ENCODE results near the gene DNAJC25.
"Not testable (repeated sequence)": the region's sequence is repeated elsewhere in the genome, so short reads cannot be mapped to it uniquely, and the experiment has no call there.

Gene DNAJC25

DNA sequence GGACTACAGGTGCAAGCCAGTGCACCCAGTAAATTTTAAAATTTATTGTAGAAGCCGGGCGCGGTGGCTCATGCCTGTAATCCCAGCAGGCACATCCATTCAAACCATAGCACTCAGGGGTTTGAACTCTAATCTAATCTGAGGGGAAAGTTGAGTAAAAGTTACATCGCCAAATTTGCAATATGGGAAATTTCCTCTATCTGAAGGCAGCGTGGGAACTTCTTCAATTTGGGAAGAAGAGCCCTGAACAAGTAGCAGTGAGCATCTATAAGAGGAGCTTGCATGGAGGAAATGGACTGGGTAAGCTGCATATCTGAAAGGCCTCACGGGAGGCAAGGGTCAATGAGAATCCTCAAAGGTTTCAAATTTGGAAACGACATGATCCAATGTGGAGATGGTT, 2.7 kb upstream of the DNAJC25 start:
- DNase-seq: no peak

GRCh38 chr9:111630182-111630963, 761 bp upstream of the DNAJC25 start:
- DNase-seq: no peak

GRCh38 chr9:111630964-111631213, 245 bp upstream of the DNAJC25 start:
- no peak for DNase-seq

DNA sequence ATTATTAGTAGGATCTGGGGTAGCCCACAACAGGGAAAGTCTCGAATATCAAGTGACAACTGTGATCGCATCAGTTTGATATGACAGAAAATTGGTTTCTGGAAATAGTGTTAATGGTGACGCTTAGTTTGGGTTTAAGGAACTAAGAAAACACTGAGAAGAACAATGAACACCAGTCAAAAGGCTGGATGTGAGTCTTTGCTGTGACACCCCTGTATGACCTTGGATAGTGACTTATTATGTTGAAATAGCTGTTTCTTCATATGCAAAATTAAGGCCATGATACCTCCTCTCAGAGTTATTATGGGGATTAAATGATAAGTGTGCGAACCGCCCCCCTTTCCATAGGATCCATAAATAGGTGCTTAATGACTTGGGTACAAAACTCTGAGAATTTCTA, 926 bp downstream of the DNAJC25 start:
- no peak for DNase-seq

DNA sequence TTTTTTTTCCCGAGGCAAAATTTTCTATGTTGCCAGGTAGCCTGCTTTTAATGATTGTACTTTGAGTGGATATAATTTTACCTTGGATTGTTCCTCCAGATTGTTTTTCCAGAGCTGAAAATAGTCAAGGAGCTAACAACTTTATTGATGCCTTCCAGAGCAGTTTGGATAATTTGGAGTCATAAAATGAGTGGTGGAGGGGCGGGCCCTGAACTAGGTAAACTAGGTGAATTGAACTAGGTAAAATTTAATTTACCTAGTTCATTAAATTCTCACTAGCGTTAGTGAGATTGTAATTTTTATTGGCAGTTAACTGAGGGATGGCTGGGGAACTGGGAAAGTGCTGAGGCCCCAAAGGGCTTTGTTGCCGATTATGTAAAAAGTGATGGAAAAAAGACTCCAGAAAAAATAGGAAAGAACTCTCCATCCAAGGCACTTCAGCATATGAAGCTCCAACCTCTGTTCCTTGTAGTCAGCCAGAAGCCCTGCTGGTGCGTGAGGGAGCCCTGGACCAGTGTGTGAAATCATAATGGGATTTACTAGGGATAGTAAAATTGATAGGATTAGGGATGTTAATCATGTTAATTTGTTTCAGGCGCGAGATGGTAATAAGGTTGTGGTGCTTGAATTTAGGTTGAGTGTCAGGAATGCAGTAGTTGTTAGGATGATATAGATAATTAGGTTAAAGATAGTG, 1.7 kb downstream of the DNAJC25 start:
- no peak for DNase-seq

DNA sequence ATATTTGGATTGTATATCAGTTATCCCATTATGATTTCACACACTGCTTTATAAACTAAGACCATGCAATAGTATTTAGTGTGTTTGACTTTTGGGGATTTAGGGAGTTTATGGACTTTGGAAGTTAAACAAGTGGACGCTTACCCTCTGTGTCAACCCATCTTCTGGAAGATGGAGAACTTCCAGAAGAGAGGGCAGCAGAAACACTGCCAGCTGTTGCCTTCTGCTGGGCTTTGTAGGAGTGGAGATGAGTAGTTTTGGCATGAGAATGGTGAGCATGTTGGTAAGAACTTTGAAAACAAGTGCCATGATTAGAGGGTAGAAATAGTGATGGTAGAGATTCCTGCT, 2.2 kb downstream of the DNAJC25 start:
- no peak for DNase-seq

- no peak for DNase-seq
Measured at GRCh38 chr9:111634860-111635259, 3.7 kb downstream of the DNAJC25 start.

DNA sequence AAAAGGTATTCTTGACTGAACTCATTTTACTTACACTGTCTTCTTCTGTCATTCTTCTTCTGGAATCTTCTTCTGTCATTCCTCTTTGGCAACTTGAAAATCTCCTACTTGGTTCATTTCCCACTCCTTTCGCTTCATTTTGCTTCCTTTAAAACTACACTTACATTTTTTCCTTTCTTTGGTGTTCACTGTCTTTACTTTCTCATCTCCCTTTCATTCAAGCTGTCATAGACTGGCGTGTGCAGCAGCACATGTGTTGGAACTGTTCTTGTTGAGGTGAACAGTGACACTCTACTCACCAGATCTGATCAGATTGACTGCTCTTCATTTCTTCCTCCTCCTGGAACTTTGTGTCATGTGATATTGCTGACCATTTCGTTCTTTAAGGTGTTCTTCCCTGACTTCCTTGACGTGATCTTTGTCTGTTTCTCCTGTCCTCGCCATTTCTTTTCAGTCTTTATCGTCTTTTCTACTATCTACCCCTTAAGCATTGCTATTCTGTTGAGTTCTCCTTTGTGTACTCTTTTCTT, 6.4 kb downstream of the DNAJC25 start:
- DNase-seq: no peak

GRCh38 chr9:111644195-111644772, 13.2 kb downstream of the DNAJC25 start:
- DNase-seq: no peak

DNA sequence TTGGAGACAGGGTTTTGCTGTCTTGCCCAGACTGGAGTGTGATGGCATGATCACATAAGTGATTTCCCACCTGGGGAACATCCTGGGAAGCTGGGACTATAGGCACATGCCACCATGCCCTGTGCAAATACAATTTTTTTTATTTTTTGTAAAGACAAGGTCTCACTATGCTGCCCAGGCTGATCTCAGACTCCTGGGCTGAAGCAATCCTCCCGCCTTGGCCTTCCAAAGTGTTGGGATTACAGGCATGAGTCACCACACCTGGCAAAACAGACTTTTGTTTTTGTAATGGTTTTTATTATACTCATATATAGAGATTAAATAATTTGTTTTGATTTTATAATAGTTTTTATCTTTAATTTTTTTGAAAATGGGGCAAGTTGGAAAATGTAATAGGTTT, 14.7 kb downstream of the DNAJC25 start:
- DNase-seq: no peak

GRCh38 chr9:111646417-111646816, 15.3 kb downstream of the DNAJC25 start:
- no peak for DNase-seq

- no peak for DNase-seq
Measured at GRCh38 chr9:111648066-111648465, 16.9 kb downstream of the DNAJC25 start.

- DNase-seq: no peak
Measured at GRCh38 chr9:111649016-111649415, 17.9 kb downstream of the DNAJC25 start.

DNA sequence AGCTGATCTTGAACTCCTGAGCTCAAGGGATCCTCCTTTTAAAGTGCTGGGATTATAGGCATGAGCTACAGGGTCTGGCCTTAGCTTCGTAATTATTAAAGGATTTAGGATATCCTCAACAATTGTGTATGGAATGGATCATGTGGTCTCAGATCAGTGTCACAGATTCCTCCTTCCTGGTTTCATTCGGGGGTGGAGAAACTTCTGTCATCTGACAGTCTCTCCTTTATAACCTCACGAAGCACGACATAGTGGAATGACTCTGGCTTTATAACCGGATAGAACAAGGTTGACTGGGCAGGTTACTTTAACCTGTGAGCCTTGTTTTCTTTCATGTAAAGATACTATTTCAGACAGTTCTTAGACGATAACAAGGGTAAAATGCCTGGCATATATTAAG, 25.9 kb downstream of the DNAJC25 start:
- DNase-seq: no peak

DNA sequence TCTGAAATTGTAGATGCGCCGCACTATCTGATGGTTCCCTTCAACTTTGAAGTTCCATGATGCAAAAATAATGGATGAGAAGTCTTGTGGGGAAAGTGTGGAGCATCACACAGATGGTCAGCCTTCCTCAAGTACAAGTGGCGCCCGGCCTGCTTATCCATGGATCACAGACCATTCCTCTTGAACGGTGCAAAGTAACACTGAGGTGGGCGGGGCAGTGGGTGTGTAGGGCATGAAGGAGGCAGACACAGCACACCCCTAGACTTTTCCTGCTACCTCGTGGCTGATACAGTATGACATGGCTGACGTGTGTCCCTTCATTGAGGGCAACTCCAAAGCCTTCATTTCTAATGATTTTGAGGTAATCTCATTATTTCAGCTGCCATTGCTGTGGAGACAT, 27.8 kb downstream of the DNAJC25 start:
- DNase-seq: no peak

GRCh38 chr9:111659691-111660090, 28.6 kb downstream of the DNAJC25 start:
- DNase-seq: no peak

- peak; percentile 76 for DNase-seq
Measured at GRCh38 chr9:111661150-111661801, 30.1 kb downstream of the DNAJC25 start, which contains the start of gene GNG10. GNG10 (plus strand) TSS chr9:111661605; CDS start chr9:111661635, 30 bp downstream.

GRCh38 chr9:111661802-111662521, 30.8 kb downstream of the DNAJC25 start:
- DNase-seq: peak; percentile 54

DNA sequence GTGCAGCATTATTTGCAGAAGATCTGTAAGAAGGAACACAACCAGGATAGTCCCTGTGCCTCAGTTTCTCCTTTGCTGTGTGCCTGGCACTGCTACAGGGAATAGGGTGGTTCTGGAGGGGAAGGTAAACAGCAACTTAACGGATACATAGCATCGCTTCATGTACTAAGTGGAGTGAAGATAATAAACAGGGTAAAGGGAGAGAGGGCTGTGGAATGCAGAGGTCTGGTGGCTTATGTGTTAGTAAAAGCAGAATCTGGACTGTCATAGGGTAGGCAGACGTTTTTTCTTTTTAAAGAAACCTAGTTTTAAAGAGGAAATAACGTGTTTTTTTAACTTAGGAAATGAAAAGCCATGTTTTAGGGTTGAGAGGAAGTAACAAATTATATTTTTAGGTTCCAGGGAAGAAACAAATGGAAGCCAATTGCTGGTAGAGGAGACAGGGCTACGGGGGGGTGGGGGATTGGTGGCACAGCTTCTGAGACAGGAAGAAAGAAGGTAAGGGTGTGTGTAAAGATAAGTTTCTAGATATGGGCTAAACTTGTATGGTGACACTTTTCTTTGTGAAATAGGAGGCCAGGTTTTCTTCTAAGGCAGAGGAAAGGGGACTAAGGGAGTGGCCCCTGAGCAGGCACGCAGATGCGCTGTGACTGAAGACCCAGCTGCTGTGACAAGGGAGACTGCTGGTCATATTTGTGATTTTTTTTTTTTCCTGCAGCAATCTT, 31.6 kb downstream of the DNAJC25 start:
- DNase-seq: no peak

DNA sequence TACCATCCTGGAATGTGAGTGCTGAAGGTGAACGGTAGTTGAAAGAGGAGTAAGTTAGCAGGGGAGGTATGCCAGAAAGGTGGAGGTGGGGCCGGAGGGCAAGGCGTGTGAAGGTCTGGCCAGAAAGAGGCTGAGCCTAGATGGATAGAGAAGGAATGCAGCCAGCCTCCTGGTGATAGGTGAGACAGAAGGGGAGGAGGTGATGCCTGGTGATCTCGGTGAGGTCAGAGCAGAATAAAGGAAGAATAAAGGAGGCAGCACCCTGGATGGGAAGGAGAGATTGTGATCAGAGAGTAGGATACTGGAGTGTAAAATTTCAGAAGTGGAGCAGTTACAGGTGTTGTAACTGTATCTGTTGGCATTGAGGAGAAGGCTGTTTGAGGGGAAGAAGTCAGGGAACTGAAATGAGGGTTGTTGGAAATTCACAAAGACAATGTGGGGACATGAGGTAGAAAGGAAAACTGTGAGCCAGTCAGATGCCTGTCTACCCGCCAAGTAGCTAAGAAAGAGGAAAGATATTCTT, 32.2 kb downstream of the DNAJC25 start:
- no peak for DNase-seq

- DNase-seq: no peak
Measured at GRCh38 chr9:111668026-111668573, 37.0 kb downstream of the DNAJC25 start.

GRCh38 chr9:111668601-111669000, 37.5 kb downstream of the DNAJC25 start:
- not testable (repeated sequence) for DNase-seq

Measured in stimulated activated CD8-positive, alpha-beta memory T cell treated with anti-CD3 and anti-CD28 coated beads, Interleukin-4, amount 100 ng/mL, for 48 hours (primary cell).